HG03066 (cell line): ENCODE results near the gene ANKFN1.

Experiments
- ATAC-seq: cut with Tn5 transposase; IDR thresholded peaks from one replicate; pipeline ENCODE4 v1.9.1; 2021; ENCODE audit warnings: low read depth; ENCODE audit not compliant: unreplicated experiment

ANKFN1 gene

DNA sequence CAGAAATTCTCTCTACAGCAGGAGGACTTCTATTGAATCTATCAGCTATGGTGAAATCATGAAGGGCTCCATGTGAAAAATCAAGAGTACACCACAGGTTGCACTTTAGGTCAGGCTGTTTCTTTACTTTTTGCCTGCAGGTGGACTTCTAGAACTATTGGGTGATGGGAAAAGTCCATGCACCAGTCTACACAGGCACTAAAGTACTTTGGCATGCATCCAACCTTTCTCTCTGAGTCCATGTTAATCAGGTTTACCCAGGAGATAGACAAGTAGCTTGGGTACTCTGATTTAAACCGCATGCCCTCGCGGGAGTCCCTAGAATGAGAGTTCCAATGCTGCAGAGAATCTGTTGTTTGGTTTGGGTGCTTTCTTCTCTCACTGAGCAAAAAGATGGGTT is 9.1 kb upstream of the ANKFN1 start:
- no peak for ATAC-seq

DNA sequence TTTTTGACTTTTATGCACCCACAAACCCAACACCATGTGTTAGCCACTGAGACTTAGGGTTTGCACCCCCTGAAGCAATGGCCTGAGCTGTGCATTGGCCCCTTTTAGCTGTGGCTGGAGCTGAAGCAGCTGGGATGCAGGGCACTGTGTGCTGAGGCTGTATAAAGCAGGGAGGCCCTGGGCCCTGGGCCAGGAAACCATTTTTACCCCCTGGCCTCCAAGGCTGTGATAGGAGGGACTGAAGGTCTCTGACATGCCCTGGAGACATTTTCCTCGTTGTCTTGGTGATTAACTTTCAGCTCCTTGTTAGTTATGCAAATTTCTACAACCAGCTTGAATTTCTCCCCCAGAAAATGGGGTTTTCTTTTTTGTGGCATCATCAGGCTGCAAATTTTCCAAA is 6.7 kb upstream of the ANKFN1 start:
- ATAC-seq = no peak

DNA sequence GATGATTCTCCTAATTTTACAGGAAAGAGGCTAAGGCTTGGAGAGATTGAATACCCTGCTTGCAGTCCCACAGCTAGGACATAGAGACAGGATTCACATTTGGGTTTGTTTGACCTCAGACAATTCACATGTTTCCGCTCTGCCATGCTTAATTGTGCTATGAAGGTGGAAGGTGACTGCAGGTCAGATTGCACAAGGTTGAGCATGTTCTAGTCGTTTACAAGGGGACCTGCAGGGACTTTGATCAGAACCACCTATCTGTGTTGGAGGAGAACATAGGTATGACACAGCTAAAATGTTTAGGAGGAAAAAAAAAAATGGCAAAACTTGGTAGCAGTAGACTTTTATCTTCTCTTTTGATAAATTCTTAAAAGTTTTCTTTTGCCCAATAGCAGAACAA is 4.9 kb upstream of the ANKFN1 start:
- no peak for ATAC-seq

DNA sequence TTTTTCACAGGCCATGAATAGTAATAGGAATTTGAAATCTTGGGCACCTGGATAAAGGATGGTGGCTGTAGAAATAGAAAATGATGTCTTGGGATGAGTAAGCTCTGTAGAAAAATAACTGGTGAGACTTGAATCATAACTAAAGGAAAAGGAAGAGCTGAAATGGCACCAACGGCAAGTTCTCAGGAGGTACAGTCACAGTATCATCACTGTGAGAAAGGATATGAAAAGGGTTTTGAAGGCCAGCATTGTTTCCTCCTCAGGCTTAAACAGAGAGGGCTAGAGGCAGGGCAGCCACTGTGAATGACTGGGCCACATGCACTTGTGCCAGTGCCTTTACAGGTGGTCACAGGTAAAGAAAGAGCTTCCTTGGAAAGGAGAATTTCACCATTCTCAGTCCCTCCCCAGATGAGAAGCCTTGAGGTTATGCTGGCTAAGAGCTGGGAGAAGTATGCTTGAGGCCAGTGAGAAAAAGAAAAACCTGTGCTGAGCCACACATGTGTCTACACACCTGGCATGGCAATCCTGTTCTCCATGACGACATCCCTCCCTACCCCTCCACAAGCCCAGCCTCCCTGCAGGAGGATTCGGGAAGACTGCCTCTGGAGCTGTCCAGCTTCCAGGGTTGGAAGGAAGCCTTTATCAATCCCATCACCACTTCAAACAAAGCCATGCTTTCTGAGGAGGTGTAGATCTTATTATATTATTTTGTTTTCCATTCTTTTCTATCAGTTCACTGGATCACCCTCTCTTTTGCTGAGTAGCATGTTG is 3.8 kb upstream of the ANKFN1 start:
- no peak for ATAC-seq

DNA sequence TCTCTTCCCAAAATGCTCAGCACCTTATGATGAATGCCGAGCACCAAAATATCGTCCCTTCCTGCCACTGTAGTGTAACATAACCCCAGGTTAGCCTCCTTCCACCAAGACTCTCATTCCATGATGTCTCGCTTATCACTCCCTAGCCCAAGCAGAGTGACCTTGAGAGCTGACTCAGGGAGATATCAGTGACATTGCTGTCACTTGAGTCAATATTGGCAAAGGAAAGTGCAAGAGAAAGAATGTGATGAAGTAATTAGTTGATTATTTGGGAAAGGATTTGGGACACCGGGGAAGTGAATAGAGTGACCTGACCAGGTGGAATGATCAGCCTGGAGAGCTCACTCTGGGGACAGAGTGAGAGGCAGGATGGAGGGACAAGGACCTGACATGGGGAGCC is 2.6 kb upstream of the ANKFN1 start:
- ATAC-seq = no peak

DNA sequence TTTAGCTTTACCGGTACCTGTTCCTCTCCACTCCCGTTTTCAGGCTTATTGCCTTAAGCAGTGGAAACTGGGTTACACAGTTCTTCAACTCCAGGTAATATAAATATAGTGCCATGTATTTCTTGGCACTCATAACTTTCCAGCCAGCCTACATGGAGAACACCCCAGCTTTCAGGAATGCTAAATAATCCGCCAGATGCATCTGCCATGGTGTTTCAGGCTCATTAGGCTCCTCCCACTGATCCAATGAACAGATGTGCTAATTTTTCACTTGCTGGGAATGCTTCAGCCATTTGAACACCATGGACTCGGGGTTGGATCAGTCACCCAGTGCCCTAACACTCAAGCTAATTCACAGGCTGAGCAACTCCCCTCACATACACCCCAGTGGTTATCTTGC is 4.6 kb downstream of the ANKFN1 start:
- ATAC-seq = no peak

DNA sequence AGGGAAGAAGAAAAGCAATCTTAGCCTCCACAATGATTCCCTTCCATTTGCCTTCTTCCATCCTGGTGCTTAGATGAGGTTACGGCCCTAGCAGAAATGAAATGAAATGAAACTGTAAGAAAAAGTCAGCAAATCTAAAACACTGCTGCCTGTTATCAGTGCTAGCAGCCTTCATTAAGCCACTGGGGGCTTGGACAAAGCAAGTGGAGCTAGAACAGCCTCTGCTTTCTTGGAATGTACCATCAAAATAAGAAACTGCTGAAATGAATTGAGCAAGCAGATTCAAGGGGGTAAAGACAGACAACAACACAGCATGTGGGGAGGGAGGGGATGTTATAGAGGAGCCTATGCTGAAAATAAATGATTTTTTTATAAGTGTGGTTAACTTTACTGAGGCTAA is 5.1 kb downstream of the ANKFN1 start:
- ATAC-seq = no peak

DNA sequence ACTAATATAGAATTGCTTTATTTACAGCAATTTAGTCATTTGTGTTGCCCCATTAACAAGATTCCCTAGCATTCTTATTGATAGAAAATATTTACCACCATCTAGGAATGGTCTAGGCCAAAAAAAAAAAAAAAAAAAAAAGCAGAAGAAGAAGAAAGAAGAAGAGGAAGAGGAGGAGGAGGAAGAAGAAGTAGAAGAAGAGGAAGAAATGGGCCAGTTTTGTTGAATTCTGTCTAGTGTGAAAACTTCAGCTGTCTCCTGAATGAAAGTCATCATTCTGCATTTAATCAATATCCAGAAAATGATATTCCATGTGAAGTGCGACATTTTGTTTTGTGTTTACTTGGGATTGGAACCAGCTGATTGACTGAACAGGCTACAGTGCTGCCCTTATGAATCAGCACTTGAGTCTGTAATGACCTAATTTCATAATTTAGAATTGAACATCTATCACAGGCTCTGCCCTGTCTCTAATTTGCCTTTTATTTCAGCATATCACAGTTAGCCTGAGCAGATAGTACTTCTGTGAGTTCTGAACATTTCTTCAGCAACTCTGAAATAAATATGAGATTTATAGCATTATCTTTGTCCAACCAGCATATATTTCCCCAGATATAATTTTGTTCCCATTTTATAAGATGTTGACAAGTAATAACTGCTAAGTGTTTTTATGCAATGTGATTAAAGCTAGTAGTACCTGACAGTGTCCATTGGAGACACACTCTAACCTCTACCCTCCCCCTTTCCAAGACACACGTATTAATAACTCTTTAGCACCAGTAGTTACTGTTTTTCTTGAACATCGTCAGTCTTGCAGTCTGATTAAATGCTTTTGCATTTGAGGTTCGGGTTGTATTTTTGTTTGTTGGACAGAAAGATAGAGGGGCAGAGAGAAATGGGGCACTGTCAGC is 5.9 kb downstream of the ANKFN1 start:
- ATAC-seq = no peak

DNA sequence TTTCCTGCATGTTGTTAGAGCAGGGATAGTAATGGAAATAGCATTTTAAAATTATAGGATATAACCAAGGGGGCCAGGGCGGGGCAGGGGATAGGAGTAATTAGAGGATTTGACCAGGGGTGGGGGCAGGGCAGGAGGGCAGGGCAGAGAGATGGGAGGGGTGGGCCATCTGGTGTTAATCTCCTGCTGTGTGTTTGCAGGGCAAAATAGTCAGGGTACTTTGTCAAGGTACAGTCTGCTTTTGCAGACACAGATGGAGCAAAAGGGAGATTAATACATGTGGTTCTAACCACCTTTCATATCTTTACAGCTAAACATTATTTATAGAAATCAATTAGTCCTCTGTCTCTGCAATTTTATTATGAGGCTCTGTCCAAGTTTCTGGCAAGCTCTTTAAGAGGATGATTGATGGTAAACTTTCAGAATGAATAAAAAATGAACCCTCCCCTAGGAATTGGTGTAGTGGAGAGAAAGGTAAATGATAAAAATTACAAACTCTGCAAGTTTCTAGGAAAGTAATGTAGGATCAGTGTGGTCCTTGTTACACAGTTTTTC is 6.6 kb downstream of the ANKFN1 start:
- no peak for ATAC-seq

DNA sequence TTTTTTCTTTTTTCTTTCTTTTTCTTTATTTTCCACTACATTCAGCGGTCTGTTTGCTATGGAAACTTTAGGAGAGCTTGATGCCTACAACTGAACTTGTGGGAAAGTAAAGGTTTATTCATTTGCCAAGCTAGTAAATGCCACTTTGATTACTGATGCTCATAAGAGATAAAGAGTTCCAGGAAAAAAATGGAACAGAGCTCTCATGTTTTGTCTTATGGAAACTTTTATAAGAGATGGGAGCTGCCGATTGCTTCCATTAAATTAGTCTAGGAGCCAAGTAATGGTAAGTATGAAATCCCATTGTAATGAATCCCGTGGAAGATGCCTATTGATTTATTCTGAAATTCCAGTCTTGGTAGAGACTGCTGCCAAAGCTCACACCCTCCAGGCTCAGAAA is 7.1 kb downstream of the ANKFN1 start:
- ATAC-seq = no peak

DNA sequence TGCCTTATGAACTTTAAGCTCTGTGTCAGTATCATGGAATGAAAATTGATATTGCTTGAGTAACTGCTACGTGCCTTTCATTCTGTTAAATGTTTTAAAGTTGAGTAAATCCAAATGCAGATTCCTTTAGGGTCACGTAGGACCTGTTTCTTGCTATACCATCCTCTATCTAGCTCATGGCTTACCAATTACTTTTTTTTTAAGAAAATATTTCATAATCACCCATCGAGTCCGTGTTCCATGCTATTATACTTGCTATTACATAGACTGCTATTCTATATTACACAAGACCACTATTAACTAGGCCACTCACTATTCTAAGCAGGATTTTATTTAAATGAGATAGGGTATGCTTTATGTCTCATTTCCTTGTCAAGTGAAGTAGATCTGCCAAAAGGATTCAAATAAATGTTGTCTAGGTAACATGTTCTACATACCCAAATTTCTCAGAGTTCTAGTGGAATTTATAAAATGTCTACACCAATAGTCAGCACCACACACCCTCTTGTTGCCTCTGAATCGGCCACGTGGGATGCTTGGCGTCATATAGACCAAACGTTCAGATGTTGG is 11.9 kb downstream of the ANKFN1 start:
- no peak for ATAC-seq

DNA sequence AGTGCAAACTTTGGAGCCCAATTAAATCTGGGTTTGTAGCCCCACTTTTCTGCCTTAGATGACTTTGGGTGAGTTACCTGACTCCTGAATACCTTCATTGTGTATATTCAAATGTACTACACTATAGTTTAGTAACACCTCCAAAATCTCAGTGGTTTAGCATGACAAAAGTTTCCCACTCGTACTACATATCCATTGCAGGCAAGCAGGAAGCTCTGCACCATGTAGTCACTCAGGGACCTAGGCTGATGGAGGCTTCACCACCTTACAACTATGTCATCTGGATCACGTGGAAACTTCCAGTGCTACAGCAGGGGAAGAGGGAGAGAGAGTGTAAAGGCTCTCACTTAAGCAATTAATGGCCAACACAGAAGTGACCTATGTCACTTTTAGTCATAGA is 14.2 kb downstream of the ANKFN1 start:
- no peak for ATAC-seq

DNA sequence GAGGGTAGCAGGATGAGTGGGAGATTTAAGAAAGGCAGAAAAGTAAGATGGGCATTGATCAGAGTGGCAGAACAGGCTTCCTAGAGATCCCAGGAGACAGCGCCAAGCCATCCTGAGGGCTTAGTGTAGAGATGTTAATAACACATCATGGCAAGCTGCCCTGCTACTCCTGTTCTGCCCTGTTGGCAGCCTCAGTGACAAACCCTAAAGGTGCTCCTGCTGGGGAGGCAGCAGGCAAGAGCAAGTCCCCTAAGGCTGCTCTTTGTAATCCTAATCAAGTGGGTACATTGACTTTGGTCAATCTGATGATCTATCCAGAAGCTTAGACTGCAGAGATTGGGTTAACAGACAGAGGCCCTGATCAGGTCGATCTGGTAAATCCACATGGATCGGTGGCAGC is 16.3 kb downstream of the ANKFN1 start:
- ATAC-seq = no peak

DNA sequence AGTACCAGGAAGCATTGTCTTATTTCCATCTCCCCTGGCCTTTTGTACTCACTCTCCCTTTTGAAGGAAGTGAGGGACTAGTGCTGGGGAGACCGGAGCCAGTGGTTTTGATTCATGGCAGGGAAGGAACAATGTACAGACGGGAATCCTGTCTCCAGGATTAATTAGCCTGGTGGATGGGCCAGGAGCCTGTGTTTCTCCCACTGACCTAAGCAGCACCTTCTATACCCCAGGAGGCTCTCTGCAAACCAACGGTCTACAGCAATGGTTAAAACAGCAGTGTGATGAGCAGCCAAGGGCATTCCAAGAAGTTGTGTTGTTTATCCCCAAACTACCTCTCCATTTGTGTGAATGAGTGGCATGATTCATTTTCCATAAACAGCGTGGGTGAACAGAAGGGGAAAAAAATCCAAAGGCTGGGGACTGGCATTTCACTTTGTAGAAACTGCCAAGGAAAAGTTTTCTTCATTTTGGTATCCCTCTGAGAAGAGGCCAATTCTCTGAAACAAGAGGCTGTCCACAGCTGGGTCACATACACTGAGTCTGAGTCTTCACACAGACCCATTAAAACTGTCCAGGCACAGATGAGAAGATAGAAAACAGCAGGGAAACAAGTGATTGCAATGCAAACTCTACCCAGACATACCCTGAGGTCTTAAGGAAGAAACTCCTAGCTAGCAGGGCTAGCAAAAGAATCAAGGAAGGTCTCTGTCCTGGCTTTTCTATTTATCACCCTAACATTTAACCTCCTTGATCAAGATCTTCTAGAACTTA is 18.1 kb downstream of the ANKFN1 start:
- ATAC-seq = no peak

DNA sequence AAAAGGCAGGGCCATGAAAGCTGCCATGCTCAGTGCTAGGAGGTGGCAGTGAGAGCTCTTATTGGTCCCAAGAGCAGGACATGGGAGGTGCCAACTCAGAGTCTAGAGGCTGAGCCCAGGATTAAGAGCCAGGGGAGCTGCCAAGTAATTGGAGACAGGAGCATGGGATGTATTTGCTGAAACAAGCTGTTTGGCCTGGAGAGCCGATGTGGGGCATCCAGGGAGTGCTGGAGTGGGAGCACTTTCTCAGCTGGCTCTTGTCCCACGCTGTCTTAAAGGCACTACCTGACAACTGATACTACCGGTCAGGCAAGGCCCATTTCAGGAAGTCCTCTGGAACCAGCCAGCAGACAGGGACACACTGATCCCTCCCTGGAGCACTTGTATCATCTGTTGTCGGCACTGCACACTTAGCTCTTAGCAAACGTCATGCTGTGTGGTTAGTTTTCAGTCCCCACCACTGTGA is 19.3 kb downstream of the ANKFN1 start:
- no peak for ATAC-seq

DNA sequence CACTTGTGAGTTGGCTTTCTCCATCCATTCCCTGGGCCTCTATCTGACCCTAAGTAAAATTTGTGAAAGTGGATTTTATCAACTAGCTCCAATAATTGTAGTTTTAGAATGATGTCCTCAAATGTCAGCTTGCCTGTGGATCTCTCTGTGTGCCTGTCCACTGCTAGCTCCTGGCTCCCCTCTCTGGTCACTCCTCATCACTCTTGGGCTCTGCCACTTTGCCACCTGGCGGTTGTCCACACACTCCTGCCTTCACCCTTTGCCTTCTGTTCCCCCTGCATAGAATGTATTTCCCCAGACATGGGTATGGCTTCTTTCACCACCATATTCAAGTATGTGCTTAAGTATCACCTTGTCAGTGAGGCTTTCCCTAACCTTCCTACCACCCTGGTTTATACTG is 19.8 kb downstream of the ANKFN1 start:
- no peak for ATAC-seq

DNA sequence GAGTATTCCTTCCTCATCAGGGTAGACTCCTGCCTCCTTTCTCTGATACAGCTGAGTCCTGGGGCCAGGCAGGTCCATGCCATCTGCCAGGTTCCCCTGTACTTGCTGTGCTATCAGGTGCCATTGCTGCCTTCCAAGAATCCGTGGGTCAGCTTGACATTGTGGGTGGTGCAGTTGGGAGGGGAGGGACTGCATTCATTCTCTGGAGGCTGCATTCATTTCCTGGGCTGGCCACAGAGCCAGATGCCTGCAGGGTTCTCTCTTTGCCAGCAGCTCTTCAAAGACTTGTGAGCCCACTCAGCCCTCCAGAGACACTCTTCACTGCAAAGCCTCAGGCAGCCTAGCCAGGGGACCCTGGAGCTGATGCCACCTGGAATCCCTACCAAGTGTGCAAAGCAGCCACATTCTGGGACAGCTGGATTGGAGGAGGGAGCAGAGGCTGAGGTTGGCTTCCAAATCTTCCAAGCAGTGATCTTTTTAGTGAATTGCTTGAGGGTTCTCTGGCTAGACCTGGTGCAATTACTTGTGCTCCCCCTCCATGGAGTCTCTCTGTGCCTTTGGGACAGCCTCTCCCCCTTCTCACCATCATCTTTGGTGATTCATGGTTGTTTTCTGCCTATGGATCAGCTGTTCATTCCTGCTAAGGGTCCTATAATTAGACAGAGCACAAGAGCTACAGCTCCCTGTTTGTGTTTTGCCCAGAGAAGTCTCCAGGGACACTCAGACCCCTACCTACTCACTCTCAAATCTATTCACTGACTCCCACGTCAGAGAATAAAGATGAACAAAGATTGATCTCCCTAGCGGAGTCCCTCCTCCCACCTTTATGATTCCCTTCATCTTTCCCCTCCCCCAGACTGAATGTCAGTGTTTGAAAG is 20.9 kb downstream of the ANKFN1 start:
- ATAC-seq = no peak

DNA sequence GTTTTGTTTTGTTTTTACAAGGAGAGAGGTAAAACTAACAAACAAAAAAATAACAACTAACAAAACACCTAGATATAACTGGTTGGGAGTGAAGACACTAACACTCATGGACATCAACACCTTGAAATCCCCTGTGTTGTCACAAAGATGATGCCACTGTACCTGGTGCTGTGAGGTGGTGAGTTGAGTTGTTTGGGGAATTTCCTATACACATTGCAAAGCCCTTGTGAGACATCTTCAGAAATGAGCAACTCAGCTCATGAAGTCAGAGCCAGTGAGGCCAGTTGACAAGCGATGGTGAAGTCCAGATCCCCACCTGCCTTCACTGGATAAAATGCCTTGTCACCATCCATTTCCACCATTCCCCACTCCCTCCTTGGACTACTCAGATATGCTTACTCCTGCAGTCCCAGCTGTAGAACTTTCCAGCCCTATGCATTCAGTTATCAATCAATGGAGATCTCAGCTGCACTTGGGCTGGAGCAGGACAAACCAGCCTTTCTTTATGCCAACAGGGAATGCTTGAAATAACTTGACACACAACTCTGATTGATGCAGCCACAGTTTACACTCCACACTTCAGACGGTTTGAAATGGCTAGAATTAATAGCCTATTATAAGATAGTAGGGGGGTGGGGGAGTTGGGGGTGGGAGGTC is 22.2 kb downstream of the ANKFN1 start:
- ATAC-seq = no peak

DNA sequence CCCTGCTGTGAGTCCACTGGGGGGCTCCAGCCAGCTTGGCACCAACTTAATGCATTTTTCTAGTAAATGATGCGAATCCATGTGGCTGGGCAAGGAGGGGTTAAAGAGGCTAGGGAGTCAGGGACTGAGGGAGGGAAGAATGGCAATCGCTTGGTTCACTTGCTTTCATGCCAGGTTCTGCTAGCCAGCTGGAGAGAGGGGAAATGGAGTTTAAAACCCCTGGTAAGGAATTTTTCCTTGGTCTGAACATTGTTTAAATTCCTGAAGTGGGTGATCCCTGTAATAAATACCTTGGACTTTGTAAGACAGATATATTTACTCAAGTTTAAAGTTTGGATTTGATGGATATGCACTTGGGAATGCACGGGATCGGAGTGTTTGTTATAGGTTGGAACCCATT is 22.8 kb downstream of the ANKFN1 start:
- ATAC-seq = no peak
